HL-60/S4 treated with phorbol 12-myristate 13-acetate at 8.2 ng/mL for 4 days and 3 days (cell line): ENCODE measurements around the gene NEK11.
"Not testable (repeated sequence)": the region's sequence is repeated elsewhere in the genome, so short reads cannot be mapped to it uniquely, and the experiment has no call there.

Source experiments
- in situ Hi-C: fragments of 300-500 bp; cut with MboI; formaldehyde crosslinking; loops from 2 replicates; pipeline ENCODE4 v1.15.0; 2022; ENCODE audit warnings: low sequenced_read_pairs

Gene NEK11

GRCh38 chr3:131282967-131283366 lies 256.3 kb downstream of the NEK11 start:
- in situ Hi-C loops = no loop called here

GRCh38 chr3:131283862-131284261 lies 257.2 kb downstream of the NEK11 start:
- in situ Hi-C loops = no loop called here

- in situ Hi-C loops = no loop called here
These were observed 257.6 kb downstream of the NEK11 start for GRCh38 chr3:131284302-131284701.

GRCh38 chr3:131285456-131285855 lies 258.8 kb downstream of the NEK11 start:
- in situ Hi-C loops = no loop called here

GRCh38 chr3:131299836-131300235 lies 273.2 kb downstream of the NEK11 start:
- in situ Hi-C loops = no loop called here

GRCh38 chr3:131303848-131304247 lies 277.2 kb downstream of the NEK11 start:
- in situ Hi-C loops = no loop called here

- in situ Hi-C loops = no loop called here
These were observed 278.2 kb downstream of the NEK11 start for GRCh38 chr3:131304890-131305289.

GRCh38 chr3:131306242-131306641 lies 279.6 kb downstream of the NEK11 start:
- in situ Hi-C loops = no loop called here

- in situ Hi-C loops = no loop called here
These were observed 287.6 kb downstream of the NEK11 start for GRCh38 chr3:131314318-131314717.

- in situ Hi-C loops = no loop called here
These were observed 288.5 kb downstream of the NEK11 start for GRCh38 chr3:131315162-131315561.

GRCh38 chr3:131317667-131318066 lies 291.0 kb downstream of the NEK11 start:
- in situ Hi-C loops = no loop called here

GRCh38 chr3:131323014-131323413 lies 296.3 kb downstream of the NEK11 start:
- in situ Hi-C loops = no loop called here

- in situ Hi-C loops = no loop called here
These were observed 297.1 kb downstream of the NEK11 start for GRCh38 chr3:131323792-131324191.

GRCh38 chr3:131324923-131325322 lies 298.2 kb downstream of the NEK11 start:
- in situ Hi-C loops = no loop called here

- in situ Hi-C loops = no loop called here
These were observed 299.6 kb downstream of the NEK11 start for GRCh38 chr3:131326307-131326706.

GRCh38 chr3:131328721-131329120 lies 302.0 kb downstream of the NEK11 start:
- in situ Hi-C loops = no loop called here

- in situ Hi-C loops = no loop called here
These were observed 303.1 kb downstream of the NEK11 start for GRCh38 chr3:131329774-131330173.

- in situ Hi-C loops = not testable (repeated sequence)
These were observed 304.9 kb downstream of the NEK11 start for GRCh38 chr3:131331456-131332085.

- in situ Hi-C loops = no loop called here
These were observed 312.4 kb downstream of the NEK11 start for GRCh38 chr3:131338948-131339640.

GRCh38 chr3:131341761-131342160 lies 315.1 kb downstream of the NEK11 start:
- in situ Hi-C loops = no loop called here

GRCh38 chr3:131348911-131349310 lies 322.2 kb downstream of the NEK11 start:
- in situ Hi-C loops = no loop called here

- in situ Hi-C loops = no loop called here
These were observed 322.8 kb downstream of the NEK11 start for GRCh38 chr3:131349454-131349853.

- in situ Hi-C loops = no loop called here
These were observed 323.3 kb downstream of the NEK11 start for GRCh38 chr3:131349946-131350347.
